G401 (cell line): ENCODE data around the gene GCA. TPM values are rescaled to one million over a fixed set of nuclear protein-coding genes. Genes with fewer than 3 reads are reported as not detected.

ENCODE experiments used
- DNase-seq: peaks from one replicate; pipeline ENCODE4 v3.0.0-alpha.2; 2015; ENCODE audit warnings: low spot score
- in situ Hi-C: cut with HindIII; loops from 2 replicates; pipeline ENCODE4 v1.10.0; 2016; ENCODE audit warnings: low sequenced_read_pairs, mixed read lengths
- total RNA-seq: library from RNA; depleted of rRNA; stranded (reverse); fragments of >200 nt; shearing (Covaris generic); gene quantifications from 2 replicates; pipeline ENCODE4 v1.2.3, GENCODE V29; 2014; rRNA removed

Gene GCA
- total RNA-seq, 1 experiment from 2014 or later, result 0.54 TPM

GRCh38 chr2:162390801-162391200, 46.9 kb downstream of the GCA start:
- in situ Hi-C loops, result no loop called here
- DNase-seq, result no peak

- no peak for DNase-seq
- in situ Hi-C loops, result no loop called here
Observed at GRCh38 chr2:162400336-162400735, 56.4 kb downstream of the GCA start.

- no peak for DNase-seq
Observed at GRCh38 chr2:162401871-162402270, 57.9 kb downstream of the GCA start.

GRCh38 chr2:162403884-162404283, 60.0 kb downstream of the GCA start:
- no peak for DNase-seq
- in situ Hi-C loops, result no loop called here

More at GRCh38 chr2:162401871-162402270, 57.9 kb downstream of the GCA start:
- in situ Hi-C loops, result no loop called here

Other genes with a start within 250 kb of the GCA start
- gene GCG, start 191.9 kb upstream of the GCA start, total RNA-seq, result not detected in 2 replicates
- not detected in 2 replicates for gene FAP, start 100.7 kb upstream of the GCA start, total RNA-seq
- not detected in 2 replicates for gene IFIH1, start 25.4 kb upstream of the GCA start, total RNA-seq